Measurements from ENCODE around the gene RNF8.
"Not testable (repeated sequence)": the region's sequence is repeated elsewhere in the genome, so short reads cannot be mapped to it uniquely, and the experiment has no call there.

Gene RNF8

GRCh38 chr6:37399795-37400490 lies 46.2 kb downstream of the RNF8 start:
- DNase-seq (ENCODE audit: low read depth) = no peak
- no peak overlapping the region for H3K4me3 ChIP-seq (replicated peaks; ENCODE audit: low read depth, low read length)
- no peak for TF ChIP-seq CTCF (IDR thresholded peaks at IDR 0.05; ENCODE audit: low read length, missing control alignments)

GRCh38 chr6:37401658-37402057 lies 47.9 kb downstream of the RNF8 start:
- not testable (repeated sequence) for DNase-seq (ENCODE audit: low read depth)

GRCh38 chr6:37406726-37407341 lies 53.1 kb downstream of the RNF8 start:
- no peak overlapping the region for H3K4me3 ChIP-seq (replicated peaks; ENCODE audit: low read depth, low read length)
- TF ChIP-seq CTCF (IDR thresholded peaks at IDR 0.05; ENCODE audit: low read length, missing control alignments) = no peak
- no peak for DNase-seq (ENCODE audit: low read depth)

More at GRCh38 chr6:37401658-37402057, 47.9 kb downstream of the RNF8 start:
- not testable (repeated sequence) for H3K4me3 ChIP-seq (replicated peaks; ENCODE audit: low read depth, low read length)

- H3K4me3 ChIP-seq (replicated peaks; ENCODE audit: low read depth, low read length) = no peak overlapping the region
- no peak for DNase-seq (ENCODE audit: low read depth)
- no peak for TF ChIP-seq CTCF (IDR thresholded peaks at IDR 0.05; ENCODE audit: low read length, missing control alignments)
Measured at GRCh38 chr6:37407948-37408347, 54.2 kb downstream of the RNF8 start.

GRCh38 chr6:37409501-37409900 lies 55.7 kb downstream of the RNF8 start:
- no peak for TF ChIP-seq CTCF (IDR thresholded peaks at IDR 0.05; ENCODE audit: low read length, missing control alignments)
- no peak overlapping the region for H3K4me3 ChIP-seq (replicated peaks; ENCODE audit: low read depth, low read length)
- DNase-seq (ENCODE audit: low read depth) = no peak

GRCh38 chr6:37417393-37417792 lies 63.6 kb downstream of the RNF8 start:
- no peak for TF ChIP-seq CTCF (IDR thresholded peaks at IDR 0.05; ENCODE audit: low read length, missing control alignments)
- no peak for DNase-seq (ENCODE audit: low read depth)
- H3K4me3 ChIP-seq (replicated peaks; ENCODE audit: low read depth, low read length) = no peak overlapping the region

- TF ChIP-seq CTCF (IDR thresholded peaks at IDR 0.05; ENCODE audit: low read length, missing control alignments) = no peak
- DNase-seq (ENCODE audit: low read depth) = no peak
- no peak overlapping the region for H3K4me3 ChIP-seq (replicated peaks; ENCODE audit: low read depth, low read length)
Measured at GRCh38 chr6:37418722-37419121, 64.9 kb downstream of the RNF8 start.

Data from fibroblast of pulmonary artery (primary cell).